Measurements from ENCODE around the gene EFHC1. TPM values are rescaled to one million over a fixed set of nuclear protein-coding genes. Genes with fewer than 3 reads are reported as not detected.

The EFHC1 gene
- total RNA-seq, 3 donors from 2014 or later, result 26.2 to 55.8 (median 36.7) TPM

GRCh38 chr6:52538252-52538900, 118.2 kb downstream of the EFHC1 start:
- TF ChIP-seq POLR2A (IDR thresholded peaks at IDR 0.05) (no peak), CTCF (IDR thresholded peaks at IDR 0.05) (no peak), POLR2AphosphoS5 (IDR thresholded peaks at IDR 0.05) (no peak)

DNA sequence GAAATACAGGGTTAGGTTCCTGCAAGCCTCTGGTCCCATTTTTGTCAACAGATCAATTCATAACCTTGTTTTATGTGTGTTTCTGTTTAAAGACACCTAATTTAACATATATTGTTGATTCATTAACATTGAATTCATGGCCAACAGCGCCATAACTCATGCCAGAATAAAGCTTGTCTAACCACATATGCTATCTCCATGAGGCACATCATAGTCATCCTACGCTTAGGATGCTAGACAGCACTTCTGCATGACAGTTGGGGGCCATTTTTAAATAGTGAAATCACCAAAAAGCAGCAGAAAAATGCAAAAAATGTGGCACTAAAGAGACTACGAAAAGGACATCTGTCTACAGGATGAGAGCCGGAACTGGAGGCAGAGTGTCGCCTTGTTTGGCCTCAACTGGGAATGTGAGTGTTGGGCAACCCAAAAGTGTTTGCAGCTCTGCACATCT, 118.8 kb downstream of the EFHC1 start:
- DNase-seq (ENCODE audit: low spot score in 2 of 2), result no peak
- no peak overlapping the region for H3K27ac ChIP-seq
- H3K36me3 ChIP-seq, result no peaks in the 10 kb centered on the region
- H3K27me3 ChIP-seq, result no peaks in the 10 kb centered on the region
- TF ChIP-seq POLR2A (IDR thresholded peaks at IDR 0.05) (no peak), CTCF (IDR thresholded peaks at IDR 0.05) (no peak), POLR2AphosphoS5 (IDR thresholded peaks at IDR 0.05) (no peak)
- peaks cover 4 to 12% of the 10 kb centered on the region in 2 donors for H3K4me1 ChIP-seq
- H3K9me3 ChIP-seq, result no peaks in the 10 kb centered on the region
- intact Hi-C loops (cut with DNase I; ENCODE audit: low total_unique reads), result no loop called here
- no peak overlapping the region for H3K4me3 ChIP-seq

More at GRCh38 chr6:52538252-52538900, 118.2 kb downstream of the EFHC1 start:
- Histone ChIP-seq H3K9me3 (no peaks in the 10 kb centered on the region), H3K36me3 (no peaks in the 10 kb centered on the region), H3K4me3 (no peak overlapping the region), H3K27me3 (no peaks in the 10 kb centered on the region), H3K27ac (peak overlapping the region; percentile 8 to 17), H3K4me1 (peaks cover 0 to 11% of the 10 kb centered on the region in 2 donors)
- DNase-seq (ENCODE audit: low spot score in 2 of 2), result no peak
- intact Hi-C loops (cut with DNase I; ENCODE audit: low total_unique reads), result no loop called here

- Histone ChIP-seq H3K4me1 (peaks cover 5 to 16% of the 10 kb centered on the region in 2 donors), H3K4me3 (no peak overlapping the region), H3K9me3 (no peaks in the 10 kb centered on the region), H3K27me3 (no peaks in the 10 kb centered on the region), H3K27ac (peak overlapping the region; percentile 52 to 60), H3K36me3 (no peaks in the 10 kb centered on the region)
- DNase-seq (ENCODE audit: low spot score in 2 of 2), result no peak
- TF ChIP-seq POLR2A (IDR thresholded peaks at IDR 0.05), result no peak
- no peak for TF ChIP-seq CTCF (IDR thresholded peaks at IDR 0.05)
- TF ChIP-seq POLR2AphosphoS5 (IDR thresholded peaks at IDR 0.05), result no peak
- intact Hi-C loops (cut with DNase I; ENCODE audit: low total_unique reads), result no loop called here
Measured at GRCh38 chr6:52539607-52540006, 119.5 kb downstream of the EFHC1 start.

- peaks cover 5 to 16% of the 10 kb centered on the region in 2 donors for H3K4me1 ChIP-seq
- TF ChIP-seq CTCF (IDR thresholded peaks at IDR 0.05) (no peak), POLR2AphosphoS5 (IDR thresholded peaks at IDR 0.05) (no peak), POLR2A (IDR thresholded peaks at IDR 0.05) (no peak)
- no peak overlapping the region for H3K4me3 ChIP-seq
- no peak for DNase-seq (ENCODE audit: low spot score in 2 of 2)
- intact Hi-C loops (cut with DNase I; ENCODE audit: low total_unique reads), result no loop called here
- no peaks in the 10 kb centered on the region for H3K27me3 ChIP-seq
- no peaks in the 10 kb centered on the region for H3K36me3 ChIP-seq
- no peaks in the 10 kb centered on the region for H3K9me3 ChIP-seq
- H3K27ac ChIP-seq, result peak overlapping the region; percentile 52 to 60
Measured at GRCh38 chr6:52540286-52540902, 120.3 kb downstream of the EFHC1 start.

DNA sequence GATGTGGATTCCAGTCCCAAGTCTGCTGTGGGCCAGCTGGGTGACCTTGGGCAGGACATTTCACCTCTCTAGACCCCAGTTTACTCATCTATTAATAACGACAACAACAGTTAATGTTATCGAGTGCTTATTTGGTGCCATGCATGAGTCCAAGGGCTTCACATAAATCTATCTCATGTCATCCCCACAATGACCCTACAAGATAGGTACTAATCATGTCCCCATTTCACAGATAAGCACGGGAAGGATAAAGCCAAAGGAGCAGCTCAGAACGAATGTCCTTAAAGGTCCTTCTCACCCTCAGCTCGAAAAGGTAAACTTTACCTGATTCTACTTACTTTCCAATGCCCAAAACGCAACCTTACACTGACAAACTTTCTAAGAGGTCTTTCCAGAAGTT, 121.0 kb downstream of the EFHC1 start:
- intact Hi-C loops (cut with DNase I; ENCODE audit: low total_unique reads), result no loop called here
- Histone ChIP-seq H3K4me1 (peaks cover 5 to 16% of the 10 kb centered on the region in 2 donors), H3K27ac (peak overlapping the region; percentile 52 to 60)

More for the DNA sequence above, 121.0 kb downstream of the EFHC1 start:
- DNase-seq (ENCODE audit: low spot score in 2 of 2), result no peak
- H3K4me3 ChIP-seq, result no peak overlapping the region
- TF ChIP-seq POLR2AphosphoS5 (IDR thresholded peaks at IDR 0.05) (no peak), CTCF (IDR thresholded peaks at IDR 0.05) (no peak), POLR2A (IDR thresholded peaks at IDR 0.05) (no peak)
- no peaks in the 10 kb centered on the region for H3K27me3 ChIP-seq
- no peaks in the 10 kb centered on the region for H3K9me3 ChIP-seq
- no peaks in the 10 kb centered on the region for H3K36me3 ChIP-seq

Measured in breast epithelium (tissue), 4 donors.